Measurements from ENCODE around the gene COL28A1.

DNA sequence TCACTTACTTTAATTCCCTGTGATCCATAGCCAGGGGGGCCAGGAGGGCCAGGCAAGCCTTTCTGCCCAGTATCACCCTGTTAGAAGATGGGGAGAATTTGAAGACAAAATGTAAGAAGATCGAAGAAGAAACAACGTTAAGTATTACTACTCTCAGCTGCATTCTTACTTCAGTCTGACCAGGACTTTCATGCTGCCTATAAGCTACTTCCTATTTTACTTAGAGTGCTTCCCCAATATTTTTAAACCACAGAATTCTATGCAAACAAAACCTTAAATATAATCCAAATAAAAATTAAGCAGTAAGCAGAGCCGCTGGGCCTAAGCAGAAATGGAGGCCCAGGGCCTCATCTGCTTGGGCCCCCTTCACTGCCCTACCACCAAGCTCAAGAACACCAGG is 117.8 kb downstream of the COL28A1 start:
- TF ChIP-seq CTCF (IDR thresholded peaks at IDR 0.05; ENCODE audit: low read length) (no peak), EZH2 (IDR thresholded peaks at IDR 0.05; ENCODE audit: borderline replicate concordance, low read length) (no peak)

All from OCI-LY1 (cell line).